Amniotic stem cell (primary cell): ENCODE results near the gene PHLDB2.
"Not testable (repeated sequence)": the region's sequence is repeated elsewhere in the genome, so short reads cannot be mapped to it uniquely, and the experiment has no call there.

ENCODE experiments used
- DNase-seq: peaks from one replicate; lab custom pipeline; 2025; lab: John Stamatoyannopoulos, UW

The PHLDB2 gene

DNA sequence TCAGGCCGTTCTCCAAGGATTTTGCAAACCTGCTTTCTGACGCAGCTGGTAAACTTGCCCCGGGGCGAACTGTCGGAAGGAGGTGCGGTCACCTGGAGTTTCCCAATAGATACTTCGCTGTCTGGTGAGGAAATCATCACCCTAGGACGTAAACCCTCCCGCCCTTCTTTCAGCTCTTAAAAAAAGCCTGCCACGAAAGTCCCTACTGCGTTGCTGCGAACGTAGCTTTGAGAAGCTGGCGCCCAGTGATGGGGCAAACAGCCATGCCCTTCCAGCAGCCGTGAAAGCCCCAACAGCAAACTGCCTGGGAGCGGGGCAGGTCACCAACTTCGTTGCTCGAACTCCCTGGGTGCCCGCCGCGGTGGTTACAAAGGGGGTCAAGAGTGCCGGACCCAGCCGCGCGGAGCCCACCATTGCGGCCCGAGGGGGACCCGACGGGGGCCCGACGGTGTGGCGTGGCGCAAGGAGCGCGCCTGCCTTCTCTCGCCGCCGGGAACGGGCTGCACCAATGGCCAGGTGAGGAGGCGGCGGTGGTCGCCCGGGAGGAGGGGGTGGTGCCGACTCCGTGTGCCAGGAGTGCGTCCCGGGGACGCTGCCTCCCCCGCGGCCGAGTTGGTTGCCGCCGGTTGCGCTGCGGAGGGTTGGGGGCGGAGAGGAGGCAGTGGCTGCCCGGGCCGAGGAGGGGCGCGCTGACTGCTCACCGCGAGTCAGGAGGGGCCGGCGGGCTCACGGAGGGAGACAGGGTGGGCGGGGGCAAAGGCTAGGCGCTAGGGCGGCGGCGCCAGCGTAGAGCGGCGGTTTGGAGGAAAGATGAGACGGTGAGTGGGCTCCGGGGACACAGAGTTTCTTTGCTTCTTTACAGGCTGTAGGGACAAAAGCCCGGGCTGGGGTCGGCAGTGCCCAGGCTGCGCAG is at the start of gene PHLDB2:
Gene PHLDB2 (plus strand): TSS at position 205 of the 913 bp plus-strand sequence. CDS start 24,813 bp downstream, outside the sequence.
- DNase-seq, result peak; percentile 70

DNA sequence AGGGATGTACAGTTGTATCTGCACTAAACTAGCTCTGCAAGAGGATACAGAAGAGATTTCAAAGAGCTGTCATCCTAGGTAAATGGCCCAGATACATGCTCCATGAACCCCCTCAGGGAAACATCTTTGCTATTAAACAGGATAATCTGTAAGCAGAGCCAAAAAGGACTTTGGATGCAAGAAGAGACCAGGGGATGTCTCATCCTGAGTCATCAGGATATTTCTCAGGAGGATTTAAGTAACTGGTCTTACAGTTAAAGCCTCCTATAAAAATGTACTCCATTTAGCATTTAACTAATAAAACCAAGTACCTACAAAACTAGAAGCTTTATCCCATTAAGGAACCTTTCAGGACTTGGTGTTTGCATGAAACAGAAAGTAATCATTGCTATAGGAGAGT is 48.2 kb upstream of the PHLDB2 start:
- DNase-seq, result peak; percentile 24

DNA sequence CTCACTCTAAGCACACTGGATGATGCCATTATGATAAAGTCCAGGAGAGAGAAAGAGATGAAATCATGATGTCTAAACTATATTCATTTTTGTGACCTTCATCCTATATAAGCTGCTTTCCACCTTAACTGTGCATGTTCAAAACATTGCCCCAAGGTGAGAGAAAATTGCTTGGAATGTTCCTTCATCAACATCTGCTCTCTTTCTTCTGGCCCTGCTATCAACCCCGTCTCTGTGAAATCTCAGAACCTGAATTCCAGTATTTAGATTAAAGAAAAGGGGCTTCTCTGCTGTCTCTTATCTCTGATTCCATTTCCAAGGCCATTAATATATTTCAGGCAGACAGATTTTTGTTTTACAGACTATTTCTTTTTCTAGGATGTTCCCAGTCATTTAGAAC is 47.3 kb upstream of the PHLDB2 start:
- DNase-seq, result no peak

DNA sequence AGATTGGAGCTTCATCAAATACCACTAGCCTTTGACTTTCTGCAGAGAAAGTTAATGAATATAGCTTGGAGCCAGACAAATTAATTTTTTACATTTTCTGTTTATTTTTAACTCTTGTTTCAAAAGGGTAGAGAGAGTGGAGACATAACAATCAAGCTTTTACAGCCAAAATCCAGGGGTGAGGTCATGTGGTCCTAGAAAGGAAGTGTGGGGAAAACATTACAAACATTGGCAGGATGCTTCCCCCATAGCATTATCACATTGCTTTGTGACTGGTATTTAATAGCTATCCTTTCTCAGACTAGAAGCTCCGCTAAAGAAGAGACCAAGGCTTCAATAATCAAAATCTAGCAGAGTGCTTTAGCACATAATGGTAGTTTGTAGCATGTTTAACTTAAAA is 46.4 kb upstream of the PHLDB2 start:
- DNase-seq, result no peak

DNA sequence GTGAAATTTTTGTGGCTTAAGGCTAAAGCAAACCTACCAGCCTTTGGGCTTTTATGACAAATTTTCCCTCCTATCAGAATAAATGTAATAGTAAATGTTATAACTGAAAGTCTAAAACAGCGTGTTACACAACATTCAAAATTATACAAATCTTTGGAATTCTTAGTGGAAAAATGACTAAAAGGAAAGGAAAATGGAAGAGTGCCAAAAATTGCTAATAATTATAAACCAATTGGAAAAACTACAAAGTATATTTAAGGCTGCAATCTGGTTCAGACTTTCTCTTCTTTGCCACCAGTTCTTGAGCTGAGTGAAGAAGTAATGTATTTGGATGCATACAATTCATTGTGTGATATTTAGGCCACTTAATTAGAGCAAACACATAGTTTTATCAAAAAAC is 45.6 kb upstream of the PHLDB2 start:
- DNase-seq, result no peak

DNA sequence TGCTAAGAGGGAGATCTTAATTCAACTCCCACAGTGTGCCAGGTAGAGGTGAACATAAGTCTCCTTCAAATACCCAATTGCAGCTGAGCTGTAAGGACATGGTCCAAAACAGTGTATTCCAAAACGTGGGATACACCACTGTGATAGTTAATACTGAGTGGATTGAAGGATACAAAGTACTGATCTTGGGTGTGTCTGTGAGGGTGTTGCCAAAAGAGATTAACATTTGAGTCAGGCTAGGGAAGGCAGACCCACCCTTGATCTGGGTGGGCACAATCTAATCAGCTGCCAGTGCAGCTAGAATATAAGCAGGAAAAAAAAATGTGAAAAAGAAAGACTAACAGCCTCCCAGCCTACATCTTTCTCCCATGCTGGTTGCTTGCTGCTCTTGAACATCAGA is 45.1 kb upstream of the PHLDB2 start:
- no peak for DNase-seq

DNA sequence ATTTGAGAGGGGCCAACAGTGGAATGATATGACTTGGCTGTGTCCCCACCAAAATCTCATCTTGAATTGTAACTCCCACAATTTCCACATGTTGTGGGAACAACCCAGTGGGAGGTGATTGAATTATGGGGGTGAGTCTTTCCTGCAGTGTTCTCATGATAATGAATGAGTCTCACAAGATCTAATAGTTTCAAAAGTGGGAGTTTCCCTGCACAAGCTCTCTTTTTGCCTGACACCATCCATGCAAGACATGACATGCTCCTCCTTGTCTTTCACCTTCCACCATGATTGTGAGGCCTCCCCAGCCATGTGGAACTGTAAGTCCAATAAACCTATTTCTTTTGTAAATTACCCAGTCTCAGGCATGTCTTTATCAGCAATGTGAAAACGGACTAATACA is 42.3 kb upstream of the PHLDB2 start:
- DNase-seq, result not testable (repeated sequence)

DNA sequence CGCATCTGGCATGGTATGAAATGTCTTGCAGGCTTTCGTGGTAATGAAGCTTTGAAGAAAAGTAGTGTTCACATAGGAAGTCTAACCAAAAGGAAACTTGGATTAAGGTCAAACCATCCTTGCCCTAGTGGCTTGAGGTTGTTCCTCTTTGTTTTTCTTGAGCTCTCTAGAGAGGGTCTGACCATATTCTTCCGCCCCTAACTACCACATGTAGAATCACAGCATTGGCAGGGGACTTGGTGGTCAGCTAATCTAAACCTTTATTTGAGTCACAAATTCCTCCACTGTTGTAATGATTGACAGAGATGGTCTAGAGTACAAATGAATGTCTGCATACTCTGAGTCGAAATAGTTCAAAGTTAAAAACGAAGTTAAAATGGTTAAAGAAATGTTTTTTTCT is 39.1 kb upstream of the PHLDB2 start:
- no peak for DNase-seq

DNA sequence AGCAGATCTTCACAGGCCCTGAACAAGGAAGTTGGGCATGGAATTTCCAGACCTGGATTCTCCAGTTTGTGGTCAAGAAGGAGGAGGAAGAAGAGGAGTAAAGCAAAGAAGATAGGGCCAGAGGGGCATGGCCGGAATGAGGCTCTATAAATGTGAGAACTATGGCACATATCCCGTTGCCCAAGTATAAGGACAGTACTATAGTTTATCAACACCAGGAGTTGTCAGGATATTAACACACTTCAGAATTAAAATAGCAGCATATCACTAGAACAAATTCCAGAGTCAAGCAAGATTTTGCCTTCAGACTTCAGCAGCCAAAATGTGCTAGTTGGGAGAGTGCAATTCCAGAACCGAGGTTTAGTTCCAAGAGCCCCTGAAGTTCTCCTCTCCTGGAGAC is 38.4 kb upstream of the PHLDB2 start:
- no peak for DNase-seq

DNA sequence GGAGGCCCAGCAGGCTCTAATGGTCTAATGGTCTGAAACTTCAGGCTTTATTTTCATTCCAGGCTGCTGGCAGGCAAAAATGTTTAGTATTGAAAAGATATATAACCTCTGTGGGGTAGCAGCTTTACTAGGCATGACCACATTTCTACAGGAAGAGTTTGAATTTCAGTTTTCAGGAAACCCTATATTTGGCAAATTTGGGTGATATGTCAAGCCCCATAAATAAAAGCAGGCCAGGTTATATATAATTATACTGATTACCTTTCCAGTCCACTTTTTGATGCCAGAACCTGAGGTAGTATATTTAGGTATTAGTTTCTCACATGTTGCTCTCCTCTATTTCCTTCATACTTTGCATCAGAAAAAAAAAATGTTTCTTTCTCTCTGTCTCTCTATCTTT is 37.2 kb upstream of the PHLDB2 start:
- no peak for DNase-seq

DNA sequence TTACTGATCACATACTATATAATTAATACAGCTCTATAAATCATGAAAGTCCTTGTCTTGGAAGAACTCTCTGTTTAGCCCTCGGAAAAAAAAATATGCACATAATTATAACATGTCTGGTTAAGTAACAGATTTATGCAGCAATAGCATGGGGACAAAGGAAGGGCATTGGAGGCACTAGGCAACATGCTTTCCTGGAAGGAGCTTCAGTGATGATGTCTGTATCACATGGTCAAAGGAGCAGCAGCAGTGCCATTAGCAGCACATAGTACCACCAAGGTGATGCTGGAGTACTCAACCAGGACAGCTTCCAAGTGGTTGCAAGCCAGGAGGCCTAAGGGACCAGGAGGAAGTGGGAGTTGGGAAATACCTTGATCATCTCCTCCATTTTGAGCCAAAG is 36.3 kb upstream of the PHLDB2 start:
- DNase-seq, result no peak

DNA sequence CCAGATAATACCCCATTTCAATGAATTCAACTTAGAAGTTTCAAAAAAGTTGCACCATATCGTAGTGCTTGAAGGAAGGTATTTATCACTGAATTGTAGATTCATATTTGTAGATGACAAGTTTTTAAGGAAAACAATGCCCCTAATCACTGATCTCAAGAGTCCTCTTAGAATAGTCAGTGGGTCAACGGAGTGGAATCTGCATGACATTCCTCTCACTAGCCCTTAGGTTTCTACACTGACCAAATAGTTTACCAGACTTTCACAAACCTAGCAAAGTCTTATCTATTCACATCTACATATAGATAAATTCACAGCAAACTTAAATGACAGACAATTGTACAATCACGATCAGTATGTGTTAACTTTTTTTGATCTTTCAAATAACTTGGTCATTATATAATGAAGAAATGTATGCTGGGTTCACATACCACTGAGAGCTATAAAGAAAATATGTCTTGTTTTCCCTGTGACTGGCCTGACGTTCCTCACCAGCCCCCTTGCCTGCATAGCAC is 35.7 kb upstream of the PHLDB2 start:
- no peak for DNase-seq

DNA sequence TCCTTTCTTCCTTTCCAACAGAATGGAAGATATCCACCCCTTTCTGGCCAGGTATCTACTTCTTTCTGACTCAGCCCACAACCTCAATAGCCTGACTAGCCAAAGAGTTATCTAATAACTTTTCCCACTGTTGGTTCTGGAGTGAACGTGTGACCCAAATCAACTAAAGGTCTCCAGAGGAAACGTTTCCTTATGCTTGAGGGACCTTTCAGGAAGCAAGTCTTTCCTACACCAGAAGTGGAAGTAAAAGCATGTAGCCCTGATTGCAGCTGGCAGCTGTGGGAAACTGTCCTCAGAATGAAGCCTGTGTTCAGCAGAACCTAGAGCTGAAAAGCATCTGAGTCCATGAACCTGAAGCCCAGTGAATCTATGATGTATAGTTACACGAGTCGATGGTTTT is 34.7 kb upstream of the PHLDB2 start:
- no peak for DNase-seq

DNA sequence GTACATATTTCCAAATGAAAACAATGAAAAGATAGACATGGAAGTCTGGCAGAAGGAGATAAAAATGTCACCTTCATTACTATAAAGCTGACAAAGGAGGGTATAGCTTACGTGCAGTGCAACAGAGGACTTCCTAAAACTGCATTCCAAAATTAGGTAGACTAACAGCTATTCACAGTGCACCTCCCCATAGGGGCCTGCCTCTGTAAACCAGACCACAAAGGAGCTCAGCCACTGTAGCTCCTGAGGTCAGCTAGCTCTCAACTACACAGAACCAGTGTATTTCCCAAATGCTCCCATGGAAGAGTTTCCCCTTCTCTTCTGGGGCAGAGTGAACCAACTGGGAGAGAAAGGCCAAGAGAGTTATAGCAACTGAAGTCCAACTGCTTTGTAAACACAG is 31.2 kb upstream of the PHLDB2 start:
- DNase-seq, result no peak

DNA sequence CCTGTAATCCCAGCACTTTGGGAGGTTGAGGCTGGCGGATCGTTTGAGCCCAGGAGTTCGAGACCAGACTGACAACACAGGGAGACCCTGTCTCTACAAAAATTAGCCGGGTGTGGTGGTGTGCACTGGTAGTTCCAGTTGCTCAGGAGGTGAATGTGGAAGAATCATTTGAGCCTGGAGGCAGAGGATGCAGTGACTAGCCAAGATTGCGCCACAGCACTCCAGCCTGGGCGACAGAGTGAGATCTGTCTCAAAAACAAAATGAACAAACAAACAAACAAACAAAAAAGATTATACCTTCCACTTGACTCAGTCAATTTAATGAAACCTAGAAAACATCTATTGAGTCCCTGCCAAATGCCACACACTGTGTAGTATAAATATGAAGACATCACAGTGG is 30.5 kb upstream of the PHLDB2 start:
- no peak for DNase-seq

DNA sequence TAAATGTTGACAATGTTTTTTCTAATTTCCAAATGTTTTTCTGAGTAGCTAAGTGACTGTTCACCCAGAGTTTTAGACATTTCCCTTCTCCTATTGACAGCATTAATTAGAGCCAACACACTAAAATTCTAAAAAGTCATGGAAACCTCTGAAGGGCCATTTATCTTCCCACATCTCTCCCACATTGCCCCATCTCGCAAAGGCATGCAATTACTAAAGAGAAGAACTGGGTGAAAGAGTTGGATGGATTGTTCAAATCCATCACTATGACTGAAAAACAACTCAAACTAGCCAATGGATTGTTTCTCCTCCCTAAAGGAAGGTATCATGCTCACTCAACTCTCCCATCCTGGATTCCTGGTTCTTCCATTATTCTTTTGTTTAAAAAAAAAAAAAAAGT is 30.0 kb upstream of the PHLDB2 start:
- DNase-seq, result no peak

DNA sequence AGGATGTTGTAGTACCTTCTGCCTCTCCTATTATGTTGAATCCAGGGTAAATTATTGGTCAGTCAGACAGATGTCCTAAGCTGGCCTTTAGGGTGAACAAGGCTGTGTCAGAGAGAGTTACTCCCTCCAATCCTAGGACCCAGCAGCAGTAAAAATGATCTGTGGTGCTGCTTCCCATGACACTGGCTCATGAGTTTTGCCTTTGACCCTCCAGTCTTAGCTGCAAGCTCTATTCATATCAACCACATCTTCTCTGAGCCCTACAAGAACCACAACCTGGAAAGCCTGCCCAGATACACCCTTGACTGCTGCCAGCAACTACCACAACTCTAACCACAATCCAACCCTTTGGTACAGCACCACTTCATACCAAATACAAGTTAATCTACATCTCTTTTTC is 27.2 kb upstream of the PHLDB2 start:
- no peak for DNase-seq

DNA sequence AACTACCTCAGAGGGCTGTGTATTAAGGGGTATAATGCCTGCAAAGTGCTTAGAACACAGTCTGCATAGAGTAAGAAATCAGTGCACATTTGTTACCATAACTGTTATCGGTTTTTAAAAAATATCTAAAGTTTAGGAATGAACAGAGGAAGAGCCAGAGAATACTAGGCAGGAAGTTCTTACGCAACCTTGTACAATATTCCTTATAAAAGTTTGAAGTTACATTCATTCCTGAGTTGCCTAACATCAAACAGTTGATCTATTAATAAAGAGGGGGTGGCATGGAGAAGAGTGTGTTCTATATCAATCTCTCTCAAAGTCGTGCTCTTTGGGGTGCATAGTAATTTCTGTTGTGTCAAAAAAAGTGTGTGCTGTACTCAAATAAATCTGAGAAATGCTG is 22.0 kb upstream of the PHLDB2 start:
- no peak for DNase-seq

DNA sequence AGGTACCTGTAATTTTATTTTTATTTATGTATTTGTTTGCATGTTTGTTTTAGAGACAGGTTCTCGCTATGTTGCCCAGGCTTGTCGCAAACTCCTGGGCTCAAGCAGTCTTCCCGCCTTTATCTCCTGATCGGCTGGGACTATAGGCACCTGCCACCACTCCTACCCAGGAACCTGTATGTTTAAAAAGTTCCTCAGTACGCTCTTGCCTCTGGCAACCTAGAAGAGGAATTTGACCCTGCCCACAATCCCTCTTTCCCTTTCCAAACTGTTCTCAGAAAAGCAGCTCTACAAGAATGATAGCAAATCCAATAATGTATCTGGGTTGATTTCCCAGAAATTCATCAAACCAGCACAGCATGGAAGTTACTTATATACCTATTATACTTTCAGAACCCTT is 20.9 kb upstream of the PHLDB2 start:
- DNase-seq, result no peak

DNA sequence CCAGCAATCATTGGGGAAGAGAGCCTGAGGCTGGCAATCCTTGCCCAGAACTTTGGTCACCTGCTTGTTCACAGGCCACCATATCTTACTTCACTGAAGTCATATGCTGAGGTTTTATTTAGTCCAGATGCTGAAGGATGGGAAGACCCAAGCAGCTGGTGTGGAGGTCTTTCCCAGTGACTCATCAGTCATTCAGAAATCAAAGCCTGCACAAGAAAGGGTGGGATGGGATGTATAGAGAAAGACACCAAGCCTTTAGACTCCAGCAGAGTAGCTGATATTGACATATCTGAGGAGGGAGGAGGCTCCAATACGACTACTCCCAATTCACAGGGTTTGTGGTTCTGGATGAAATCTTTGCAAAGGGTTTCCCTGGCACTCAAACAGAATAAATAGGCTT is 13.0 kb upstream of the PHLDB2 start:
- no peak for DNase-seq

DNA sequence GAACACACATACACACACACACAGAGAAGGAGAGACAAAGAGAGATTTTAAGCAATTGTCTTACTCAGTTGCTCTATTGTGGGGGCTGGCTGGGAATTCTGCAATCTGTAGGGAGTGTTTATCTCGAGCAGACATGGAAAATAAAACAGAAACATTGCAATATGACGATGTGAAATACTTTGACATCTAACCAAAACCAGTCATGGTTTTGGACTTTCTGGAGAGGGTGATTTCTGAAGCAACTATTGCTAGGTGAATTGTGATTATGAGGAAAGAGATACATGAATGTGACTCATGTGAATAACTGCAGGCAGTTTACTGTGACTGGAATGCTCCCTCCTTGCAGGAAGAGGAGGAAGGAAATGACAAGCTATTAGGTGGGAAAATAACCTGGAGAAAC is 12.3 kb upstream of the PHLDB2 start:
- no peak for DNase-seq

DNA sequence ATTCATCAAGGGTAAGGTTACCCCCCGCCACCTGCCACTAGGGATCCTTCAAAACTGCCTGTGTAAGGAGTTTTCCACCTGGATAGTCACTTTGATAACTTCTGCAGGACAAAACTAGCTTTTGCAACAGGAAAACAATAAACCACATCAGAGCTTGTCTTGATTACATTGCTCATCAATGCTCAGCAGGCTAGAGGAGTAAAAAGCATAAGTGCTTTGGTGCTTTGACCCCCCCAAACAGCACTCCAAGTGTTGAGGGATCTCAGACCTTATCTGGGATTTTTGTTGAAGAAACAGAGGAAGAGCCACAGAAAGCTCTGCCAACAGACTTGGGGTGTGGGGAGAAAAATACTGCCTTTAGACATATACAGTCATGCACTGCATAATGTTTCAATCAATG is 10.8 kb upstream of the PHLDB2 start:
- DNase-seq, result no peak

DNA sequence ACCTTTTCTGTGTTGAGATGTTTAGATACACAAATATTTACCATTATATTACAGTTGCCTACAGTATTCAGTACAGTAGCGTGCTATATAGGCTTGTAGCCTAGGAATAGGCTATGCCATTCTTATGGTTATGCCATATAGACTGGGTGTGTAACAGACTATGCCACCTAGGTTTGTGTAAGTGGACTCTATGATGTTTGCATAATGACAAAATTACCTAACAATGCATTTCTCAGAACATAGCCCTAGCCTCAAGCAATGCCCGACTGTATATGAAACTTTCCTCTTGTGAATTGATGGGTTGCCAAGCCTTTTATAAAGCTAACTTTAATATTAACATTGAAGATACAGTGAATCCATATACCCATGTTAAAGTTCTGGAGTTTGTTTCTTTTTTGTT is 10.3 kb upstream of the PHLDB2 start:
- no peak for DNase-seq

DNA sequence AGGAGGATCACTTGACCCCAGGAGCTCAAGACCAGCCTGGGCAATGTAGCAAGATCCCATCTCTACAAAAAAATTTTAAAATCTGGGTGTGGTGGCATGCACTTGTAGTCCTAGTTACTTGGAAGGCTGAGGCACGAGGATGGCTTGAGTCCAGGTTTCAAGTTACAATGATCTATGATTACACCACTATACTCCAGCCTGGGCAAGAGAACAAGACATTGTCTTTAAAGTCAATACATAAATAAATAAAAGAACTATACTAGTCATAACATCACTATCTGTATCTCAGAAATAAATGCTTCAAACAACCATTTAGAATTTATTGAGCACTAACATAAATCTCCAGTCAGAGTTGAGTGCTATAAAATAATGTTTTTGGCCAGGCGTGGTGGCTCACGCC is 8.5 kb upstream of the PHLDB2 start:
- DNase-seq, result no peak
